Hematopoietic multipotent progenitor cell treated with erythropoietin and hydrocortisone succinate and interleukin-3 and kit ligand, for 6 days (in vitro differentiated cells): ENCODE measurements around the gene LMLN.
"Not testable (repeated sequence)": the region's sequence is repeated elsewhere in the genome, so short reads cannot be mapped to it uniquely, and the experiment has no call there.

Experiments used
- DNase-seq: peaks from one replicate; pipeline ENCODE4 v3.0.0-alpha.2; 2015

The LMLN gene, protein sequence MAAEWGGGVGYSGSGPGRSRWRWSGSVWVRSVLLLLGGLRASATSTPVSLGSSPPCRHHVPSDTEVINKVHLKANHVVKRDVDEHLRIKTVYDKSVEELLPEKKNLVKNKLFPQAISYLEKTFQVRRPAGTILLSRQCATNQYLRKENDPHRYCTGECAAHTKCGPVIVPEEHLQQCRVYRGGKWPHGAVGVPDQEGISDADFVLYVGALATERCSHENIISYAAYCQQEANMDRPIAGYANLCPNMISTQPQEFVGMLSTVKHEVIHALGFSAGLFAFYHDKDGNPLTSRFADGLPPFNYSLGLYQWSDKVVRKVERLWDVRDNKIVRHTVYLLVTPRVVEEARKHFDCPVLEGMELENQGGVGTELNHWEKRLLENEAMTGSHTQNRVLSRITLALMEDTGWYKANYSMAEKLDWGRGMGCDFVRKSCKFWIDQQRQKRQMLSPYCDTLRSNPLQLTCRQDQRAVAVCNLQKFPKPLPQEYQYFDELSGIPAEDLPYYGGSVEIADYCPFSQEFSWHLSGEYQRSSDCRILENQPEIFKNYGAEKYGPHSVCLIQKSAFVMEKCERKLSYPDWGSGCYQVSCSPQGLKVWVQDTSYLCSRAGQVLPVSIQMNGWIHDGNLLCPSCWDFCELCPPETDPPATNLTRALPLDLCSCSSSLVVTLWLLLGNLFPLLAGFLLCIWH

DNA sequence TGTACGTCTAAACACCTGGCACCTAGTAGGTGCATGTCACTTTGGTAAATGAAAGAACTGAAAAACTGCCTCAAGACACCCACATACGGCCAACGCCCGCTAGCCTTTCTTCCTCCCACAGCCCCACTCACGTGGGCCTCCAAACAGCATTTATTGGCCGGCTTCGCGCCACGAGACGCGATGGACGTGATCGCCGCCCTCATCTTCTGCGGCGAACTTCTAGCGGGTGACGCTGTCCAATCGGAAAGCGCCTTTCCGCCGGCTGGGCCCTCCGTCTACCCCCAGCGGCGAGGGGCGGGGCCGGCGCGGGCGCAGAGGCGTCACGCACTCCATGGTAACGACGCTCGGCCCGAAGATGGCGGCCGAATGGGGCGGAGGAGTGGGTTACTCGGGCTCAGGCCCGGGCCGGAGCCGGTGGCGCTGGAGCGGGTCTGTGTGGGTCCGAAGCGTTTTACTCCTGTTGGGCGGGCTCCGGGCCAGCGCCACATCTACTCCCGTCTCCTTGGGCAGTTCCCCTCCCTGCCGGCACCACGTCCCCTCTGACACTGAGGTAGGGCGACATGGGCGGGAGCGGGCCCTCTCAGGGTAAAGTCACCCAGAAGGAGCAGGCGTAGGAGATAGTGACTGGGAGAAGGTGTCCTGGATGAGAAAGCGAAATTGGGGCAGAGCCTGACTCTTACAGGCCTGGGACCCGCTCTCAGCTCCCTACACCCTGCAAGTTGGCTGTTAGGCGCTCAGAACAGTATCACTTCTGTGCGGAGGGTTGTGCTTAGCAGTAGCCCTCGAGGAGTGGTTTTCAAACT lies at the start of gene LMLN:
Gene LMLN (plus strand): TSS at position 327 of the 803 bp plus-strand sequence. CDS start 29 bp downstream, at position 356.
- peak; percentile 99 for DNase-seq

DNA sequence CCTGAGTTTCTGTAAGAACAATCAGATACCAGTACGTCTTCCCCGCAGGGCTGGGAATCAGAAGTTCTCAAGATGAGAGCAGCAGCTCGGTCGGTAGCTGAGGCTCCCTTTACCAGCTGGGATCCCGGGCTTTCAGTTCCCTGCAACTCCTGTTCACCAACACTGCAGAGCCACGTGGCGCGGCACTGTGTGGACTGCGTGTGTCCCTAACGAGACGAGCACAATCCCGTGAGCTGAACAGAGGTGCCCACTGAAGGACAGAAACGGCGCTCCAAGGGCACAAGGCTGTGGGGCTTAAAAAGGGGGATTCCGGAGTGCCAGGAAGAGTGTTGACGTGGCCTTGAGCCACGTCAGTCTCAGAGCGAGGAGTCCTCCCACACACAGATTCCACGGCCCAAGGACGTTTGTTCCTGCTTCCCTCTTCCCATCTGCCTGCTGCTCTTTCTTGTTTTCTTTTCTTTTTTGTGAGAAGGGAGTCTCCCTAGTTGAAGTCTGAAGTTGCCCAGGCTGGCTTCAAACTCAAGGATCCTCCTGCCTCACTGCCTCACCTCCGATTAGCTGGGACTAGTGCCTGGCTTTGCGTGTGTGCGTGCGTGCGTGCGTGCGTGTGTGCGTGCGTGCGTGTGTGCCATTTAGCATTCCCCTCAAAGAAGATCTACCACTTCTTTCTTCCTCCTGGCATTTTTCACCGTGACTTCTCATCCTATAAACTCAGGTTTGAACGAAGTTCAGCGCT lies 47.1 kb upstream of the LMLN start:
- DNase-seq = no peak

DNA sequence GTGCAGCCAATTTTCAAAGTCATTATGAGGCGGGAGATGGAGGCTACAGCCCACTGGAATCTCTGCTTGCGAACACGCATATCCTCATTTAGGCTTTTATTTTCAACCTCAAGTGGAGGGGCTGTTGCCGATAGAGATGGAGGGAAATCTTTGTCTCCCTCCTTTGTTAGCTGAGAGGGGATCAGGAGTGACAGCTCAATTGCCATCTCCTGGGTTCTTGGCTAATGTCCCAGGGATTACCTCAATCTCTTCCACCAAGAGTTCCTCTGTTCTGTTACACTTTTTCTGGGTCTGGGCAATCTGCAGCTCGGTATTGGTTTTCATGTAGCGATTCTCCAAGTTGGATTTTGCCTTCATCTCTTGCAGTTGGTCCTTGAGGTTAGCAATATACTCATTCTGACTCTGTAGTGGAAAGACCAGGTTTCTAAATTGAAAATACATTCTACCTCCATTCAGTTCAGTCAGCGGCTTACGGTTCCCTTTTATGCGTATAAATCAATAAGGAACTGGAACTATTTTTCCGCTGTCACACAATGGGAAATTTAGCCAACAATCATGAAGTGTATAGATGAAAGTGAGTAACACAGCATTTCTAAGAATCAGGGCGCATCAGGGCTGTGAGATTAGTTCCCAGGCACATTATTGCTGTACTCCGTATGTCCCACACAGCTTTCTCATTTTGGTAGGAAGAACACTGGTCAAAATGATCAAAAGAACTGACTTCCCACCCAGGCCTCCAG lies 46.2 kb upstream of the LMLN start:
- no peak for DNase-seq

DNA sequence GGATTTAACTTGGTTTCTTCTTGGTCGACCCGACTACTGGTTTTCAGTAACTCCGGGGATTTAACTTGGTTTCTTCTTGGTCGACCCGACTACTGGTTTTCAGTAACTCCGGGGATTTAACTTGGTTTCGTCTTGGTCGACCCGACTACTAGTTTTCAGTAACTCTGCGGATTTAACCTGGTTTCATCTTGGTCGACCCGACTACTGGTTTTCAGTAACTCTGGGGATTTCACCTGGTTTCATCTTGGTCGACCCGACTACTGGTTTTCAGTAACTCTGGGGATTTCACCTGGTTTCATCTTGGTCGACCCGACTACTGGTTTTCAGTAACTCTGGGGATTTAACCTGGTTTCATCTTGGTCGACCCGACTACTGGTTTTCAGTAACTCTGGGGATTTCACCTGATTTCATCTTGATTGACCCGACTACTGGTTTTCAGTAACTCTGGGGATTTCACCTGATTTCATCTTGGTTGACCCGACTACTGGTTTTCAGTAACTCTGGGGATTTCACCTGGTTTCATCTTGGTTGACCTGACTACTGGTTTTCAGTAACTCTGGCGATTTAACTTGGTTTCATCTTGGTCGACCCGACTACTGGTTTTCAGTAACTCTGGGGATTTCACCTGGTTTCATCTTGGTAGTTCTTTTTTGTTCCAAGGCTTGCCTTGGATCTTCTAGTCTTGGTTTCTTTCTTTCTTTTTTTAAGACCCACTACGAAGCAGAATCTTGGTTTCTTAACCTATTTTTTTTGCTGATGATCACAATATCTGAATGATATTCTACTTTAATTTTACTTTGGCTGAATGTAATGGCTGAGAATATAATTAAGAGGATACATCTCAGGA lies 38.4 kb upstream of the LMLN start:
- DNase-seq = not testable (repeated sequence)

DNA sequence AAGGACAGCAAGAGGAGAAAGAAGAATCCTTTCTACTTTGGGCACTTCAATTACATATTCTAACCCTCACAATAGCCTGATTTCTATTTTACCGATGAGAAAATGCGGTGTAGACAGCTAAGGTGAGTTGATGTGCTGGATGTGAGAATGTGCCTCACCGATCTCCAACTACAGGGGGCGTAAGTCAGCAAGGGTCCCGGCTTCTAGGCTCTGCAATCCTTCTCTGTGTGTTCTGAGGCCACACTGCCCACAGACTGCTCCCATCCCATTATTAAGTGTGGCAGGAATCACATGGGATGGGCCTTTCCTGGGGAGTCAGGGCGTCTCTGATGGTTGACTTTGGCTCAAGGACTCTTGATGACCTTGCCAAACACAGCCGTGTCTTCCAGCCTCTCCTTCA lies 33.6 kb upstream of the LMLN start:
- DNase-seq = peak; percentile 18

DNA sequence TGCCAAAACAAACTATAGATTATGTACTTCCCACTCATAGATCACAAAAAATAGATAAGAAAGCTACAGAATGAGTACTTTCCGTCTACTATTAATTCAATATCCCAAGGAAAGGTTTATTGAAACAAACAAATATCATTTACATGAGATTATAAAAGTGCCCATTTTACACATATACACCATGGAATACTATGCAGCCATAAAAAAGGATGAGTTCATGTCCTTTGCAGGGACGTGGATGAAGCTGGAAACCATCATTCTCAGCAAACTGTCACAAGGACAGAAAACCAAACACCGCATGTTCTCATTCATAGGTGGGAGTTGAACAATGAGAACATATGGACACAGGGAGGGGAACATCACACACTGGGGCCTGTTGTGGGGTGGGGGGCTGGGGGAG lies 32.4 kb upstream of the LMLN start:
- DNase-seq = not testable (repeated sequence)

DNA sequence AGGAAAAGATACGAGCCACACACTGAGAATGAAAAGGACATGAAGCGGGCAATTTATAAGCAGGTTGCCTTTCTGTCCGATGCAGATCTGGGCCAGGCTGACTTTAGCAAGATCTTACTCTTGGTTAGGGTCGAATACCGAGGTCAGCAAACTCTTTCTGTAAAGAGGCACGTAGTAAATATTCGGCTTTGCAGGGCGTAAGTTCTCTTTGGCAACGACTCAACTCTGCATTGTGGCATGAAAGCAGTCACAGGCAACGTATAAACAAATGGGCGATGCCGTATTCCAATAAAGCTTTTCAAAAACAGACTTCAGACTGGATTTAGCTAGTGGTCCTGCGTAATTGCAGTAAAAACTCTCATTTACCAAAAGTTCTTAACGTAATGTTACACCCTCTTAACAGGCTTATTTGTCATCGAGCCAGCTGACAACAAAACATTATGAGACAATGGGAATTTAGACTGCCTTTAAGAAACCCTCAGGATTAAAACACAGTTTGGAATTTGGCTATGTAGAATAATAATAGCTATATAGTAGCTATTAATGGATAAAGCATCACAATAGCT lies 23.1 kb upstream of the LMLN start:
- no peak for DNase-seq

DNA sequence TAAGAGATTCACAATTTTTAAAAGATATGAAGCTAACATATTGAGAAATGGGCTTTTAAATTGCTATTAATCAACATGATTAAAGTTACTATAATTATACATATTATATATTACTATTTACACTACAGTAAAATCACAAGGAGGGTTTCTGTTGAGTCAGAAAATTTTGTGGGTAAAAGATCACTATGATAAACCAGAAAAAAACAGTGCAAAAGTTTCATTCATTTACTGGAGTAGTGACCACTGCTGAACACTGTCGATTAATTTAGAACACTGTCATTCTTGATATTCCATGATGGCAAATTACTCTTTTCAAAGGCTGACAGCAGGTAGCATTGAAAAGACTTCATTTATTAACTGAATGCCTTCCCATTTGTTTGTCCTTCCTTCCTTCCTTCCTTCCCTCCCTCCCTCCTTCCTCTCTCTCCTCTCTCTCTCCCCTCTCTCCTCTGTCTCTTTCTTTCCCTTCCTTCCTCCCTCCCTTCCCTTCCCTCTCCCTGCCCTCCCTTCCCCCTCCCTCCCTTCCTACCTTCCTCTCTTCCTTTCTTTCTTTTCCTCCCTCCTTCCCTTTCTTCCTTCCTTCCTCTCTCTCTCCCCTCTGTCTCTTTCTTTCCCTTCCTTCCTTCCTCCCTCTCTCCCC lies 19.2 kb upstream of the LMLN start:
- DNase-seq = peak; percentile 7

DNA sequence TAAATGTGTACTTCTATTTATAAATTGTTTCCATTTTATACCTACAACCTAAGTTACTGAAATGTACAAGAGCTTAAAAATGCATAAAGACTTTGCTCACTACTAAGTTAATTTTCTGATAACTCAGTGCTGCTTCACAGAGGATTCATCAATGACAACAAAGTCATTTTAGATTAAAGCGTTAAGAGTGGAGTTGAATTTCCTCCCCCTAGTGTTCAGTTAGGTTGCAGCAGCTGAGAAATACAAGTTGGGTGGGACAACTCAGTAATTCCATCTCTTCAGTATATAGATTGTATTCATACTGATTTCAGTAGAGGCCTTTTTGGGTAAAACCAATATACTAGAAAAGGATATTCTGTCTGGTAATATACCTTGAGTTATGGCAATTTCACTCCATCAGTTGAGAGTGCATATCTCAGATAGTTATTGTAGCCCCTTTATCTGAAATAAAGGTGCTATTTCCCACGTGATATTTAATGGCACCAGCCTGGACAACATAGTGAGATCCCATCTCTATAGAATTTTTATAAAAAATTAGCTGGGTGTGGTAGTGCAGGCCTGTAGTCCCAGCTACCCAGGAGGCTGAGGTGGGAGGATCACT lies 17.0 kb upstream of the LMLN start:
- peak; percentile 82 for DNase-seq

DNA sequence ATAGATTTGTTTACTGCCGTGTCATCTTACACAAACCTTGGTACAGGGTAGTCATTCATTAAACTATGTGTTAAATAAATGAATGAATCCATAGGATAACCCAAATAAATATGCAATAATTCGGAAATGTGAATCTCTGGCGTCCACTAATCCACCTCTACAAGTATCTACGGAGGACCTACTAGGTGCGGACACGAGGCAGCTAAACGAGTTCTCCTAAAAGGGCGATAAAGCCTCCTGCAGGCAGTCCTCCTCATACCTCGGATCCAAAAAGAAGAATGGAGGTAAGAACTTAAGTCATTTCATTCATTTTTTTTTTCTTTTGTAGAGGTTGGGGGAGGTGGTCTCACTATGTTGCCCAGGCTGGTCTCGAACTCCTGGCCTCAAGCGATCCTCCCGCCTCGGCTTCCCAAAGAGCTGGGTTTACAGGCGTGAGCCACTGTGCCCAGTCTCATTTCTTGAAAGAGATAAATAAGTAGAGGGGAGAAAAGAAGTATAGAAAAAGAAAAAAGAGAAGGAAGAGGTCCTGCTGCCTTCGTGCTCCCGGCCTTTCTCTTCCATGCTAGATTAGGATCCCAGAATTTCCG lies 10.7 kb upstream of the LMLN start:
- no peak for DNase-seq

DNA sequence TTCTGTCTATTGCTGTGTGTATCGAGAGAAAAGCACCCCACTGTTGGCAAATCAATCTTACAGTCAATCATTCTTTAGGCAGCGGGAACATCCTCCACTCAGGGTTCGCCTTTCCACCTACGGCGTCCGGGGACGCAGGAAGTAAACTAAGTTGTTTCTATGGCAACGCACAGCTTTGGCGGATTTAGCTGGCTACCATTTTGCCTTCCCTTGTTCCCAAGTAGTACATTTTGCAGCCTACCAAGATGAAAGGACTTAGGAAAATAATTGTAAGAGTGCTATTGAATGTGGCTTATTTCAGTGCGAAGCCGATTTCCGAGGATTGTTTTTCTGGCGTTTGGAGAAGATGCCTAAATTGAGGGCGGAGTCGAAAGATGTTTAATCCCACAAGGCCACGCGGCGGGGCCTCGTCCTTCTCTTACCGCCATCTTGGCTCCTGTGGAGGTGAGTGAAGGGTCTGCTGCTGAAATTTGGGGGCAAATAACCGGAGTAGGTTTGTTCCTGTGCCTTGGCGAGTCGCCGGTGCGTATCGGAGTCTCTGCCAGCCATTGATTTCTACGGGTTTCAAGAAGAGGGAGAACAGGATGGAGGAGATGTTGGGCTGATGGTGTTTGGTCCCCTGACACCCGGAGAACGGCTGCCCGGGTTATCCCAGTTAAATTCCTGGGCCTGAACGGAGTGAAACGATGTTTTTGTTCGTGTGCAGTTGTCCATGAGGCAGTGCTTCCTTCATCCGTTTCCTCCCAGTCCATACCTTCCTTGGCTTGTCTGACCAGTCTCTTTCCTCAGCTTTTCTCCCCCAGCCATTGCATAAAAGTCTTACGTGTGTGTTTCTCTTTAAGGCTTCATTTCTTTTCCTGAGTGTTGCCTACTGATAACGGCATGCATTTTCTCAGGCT lies 10.0 kb upstream of the LMLN start, which contains the start of gene RPL35A:
Gene RPL35A (plus strand): TSS at position 413 of the 899 bp plus-strand sequence. CDS start 778 bp downstream, outside the sequence.
- peak; percentile 99 for DNase-seq

DNA sequence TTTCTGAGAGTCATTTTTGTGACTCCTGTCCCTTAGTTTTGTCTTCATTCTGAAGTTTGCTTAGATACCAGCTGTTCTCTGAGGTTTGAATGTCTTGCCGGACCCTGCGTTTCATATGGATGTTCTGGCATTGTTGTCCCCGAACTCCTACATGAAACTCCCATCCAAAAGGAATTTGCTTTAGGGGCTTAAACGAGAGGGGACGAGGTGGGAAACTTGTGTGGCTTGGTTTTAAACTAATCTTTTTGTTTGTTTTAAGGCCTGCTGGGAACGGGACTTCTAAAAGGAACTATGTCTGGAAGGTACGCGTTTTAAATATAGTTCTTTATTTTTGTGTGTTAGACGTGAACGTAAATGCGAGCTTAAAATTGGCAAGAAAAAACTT lies 9.3 kb upstream of the LMLN start:
- no peak for DNase-seq

DNA sequence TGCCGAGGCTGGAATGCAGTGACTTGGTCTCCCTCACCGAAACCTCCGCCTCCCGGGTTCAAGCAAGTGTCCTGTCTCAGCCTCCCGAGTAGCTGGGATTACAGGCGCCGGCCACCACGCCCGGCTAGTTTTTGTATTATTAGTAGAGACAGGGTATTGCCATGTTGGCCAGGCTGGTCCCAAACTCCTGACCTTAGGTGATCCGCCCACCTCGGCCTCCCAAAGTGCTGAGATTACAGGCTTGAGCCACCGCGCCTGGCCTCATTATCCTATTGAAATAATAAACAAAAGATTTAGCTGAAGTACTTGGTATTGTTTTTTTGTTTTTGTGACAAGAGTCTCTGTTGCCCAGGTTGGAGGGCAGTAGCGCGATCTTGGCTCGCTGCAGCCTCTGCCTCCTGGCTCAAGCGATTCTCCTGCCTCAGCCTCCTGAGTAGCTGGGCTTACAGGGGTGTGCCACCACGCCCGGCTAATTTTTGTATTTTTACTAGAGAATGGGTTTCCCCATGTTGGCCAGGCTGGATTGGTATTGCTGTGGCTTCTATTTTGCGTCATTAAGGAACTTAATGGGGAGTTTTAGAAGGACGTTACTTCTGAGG lies 8.5 kb upstream of the LMLN start:
- DNase-seq = no peak

DNA sequence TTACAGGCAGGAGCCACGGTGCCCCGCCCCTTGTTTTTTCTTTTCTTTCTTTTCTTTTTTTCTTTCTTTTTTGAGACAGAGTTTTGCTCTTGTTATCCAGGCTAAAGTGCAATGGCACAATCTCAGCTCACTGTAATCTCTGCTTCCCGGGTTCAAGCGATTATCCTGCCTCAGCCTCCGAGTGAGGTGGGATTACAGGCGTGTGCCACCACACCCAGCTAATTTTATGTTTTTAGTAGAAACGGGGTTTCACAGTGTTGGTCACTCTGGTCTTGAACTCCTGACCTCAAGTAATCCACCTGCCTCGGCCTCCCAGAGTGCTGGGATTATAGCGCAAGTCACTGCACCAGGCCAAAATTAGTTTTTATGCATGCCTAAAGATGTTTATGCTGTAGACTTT lies 7.6 kb upstream of the LMLN start:
- DNase-seq = no peak

DNA sequence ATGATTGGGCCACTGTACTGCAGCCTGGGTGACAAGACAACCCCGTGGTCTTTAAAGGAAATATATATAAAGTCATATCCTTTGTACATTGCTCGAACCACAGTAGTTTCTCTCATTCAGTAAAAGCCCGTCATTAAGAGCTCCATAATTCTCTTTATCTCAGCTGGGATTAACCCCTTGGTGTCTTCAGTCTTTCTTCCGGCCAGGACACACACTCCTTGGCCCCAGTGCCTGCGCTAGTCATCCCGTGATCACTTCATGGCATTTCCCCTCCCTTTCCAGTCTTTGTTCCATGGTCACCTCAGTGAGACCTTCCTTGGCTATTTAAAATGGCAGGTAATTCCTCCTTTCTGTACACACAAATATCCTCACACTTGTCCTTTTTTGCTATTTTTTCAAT lies 6.7 kb upstream of the LMLN start:
- no peak for DNase-seq

DNA sequence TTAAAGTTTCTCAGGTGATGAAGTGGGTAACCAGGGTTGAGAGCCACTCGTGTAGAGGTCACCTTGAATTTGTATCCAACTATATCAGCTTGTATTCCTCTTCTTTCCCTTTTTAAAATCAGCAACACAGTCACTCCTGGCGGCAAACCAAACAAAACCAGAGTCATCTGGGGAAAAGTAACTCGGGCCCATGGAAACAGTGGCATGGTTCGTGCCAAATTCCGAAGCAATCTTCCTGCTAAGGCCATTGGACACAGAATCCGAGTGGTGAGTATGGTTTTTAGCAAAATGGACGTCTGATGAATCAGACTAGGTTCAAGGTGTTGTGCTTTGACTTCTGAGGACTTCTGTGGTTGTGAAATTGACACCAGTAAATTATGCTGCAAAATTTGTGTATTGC lies 6.1 kb upstream of the LMLN start:
- no peak for DNase-seq

DNA sequence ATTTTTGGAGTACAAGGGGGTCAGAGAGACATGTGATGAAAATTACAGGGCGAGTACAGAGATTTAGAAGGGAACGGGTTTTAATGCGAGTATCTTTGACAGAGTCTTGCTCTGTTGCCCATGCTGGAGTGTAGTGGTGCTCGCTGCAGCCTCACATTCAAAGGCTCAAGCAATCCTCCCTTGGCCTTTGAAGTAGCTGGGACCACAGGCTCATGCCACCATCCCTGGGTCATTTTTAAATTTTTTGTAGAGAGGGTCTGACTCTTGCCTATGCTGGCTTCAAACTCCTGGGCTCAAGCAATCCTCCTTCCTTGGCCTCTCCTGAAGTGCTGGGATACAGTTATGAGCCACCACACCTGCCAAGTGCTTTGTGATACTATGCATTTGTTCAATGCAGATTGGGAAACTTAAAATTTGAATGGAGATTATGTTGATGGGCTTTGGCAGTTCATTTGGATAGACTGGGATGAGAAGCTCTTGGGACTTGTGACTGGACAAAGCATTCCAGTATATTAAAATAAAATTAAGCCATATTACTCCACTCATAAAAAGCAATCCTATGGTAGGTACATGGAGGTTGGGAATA lies 4.0 kb upstream of the LMLN start:
- DNase-seq = peak; percentile 5
